HG03108 (cell line): ENCODE data around the gene BRSK2.

Experiments
- ATAC-seq: cut with Tn5 transposase; IDR thresholded peaks from one replicate; pipeline ENCODE4 v1.9.1; 2021; ENCODE audit warnings: moderate library complexity; ENCODE audit not compliant: unreplicated experiment

The BRSK2 gene

DNA sequence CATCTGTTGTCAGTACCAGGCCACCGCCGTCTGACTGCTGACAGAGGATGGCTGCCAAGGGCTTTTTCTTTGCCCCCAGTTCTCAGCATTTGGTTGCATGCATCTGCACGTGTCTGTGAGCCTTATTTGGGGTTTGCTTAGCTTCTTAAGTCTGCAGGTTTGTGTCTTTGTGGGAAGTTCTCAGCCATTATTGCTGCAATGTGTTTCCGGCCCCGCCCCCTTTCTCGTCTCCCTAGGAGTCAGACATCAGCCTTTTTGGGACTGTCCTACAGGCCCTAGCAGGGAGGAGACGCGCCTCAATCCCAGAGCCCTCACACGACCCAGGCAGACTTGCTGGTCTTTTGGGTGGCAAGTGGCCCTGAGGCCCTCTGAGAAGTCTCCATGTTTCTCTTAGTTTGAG is 88.8 kb downstream of the BRSK2 start:
- no peak for ATAC-seq

DNA sequence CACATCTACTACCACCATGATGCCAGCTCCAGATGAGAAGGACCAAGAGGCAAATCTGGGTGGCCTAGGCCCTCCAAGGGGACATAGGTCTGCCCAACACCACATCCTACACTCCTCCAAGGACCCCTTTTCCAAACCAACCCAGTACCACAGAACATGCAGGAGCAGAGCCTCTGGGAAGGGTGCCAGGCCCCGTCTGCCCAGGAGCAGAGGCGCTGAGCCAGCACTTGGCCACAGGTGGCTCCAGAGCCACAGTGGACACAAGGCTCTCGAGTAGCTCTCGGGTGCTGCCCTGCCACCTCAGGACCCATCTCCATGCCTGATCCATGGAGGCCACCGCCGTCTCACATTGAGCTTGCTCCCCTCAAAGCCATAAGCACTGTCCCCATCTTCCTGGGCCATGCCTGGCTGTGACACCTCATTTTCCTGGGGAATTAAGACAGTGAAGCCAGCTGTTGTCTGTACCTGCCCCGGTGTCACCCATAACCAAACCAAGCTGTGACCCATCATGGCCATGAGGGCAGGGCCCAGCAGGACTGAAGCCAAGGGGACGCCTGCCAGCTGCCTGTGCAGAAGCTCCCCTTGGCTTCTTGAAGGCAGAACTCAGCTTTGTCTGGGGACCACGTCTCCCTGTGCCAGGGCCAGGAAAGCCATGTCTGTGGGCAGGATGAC is 89.4 kb downstream of the BRSK2 start:
- ATAC-seq: no peak

DNA sequence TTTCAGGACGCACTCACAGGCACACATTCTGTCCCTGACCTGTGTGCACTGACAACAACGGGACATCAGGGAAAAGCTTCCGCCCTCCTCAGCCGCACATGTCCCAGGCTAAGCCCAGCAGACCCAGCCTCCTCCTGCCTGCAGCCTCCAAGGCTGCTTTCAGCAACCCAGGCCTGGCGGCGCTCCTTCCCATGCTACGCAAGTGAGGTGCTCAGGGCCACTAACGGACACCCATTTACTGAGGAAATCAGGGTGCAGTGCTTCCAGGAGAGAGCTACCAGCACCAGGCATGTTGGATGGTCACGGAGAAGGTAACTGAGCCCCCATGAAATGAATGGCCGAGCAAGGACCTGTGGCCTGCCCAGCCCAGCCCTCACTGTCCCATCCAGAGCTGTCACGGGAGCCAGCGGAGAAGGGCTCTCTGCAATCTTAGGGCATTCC is 90.0 kb downstream of the BRSK2 start:
- ATAC-seq: no peak

DNA sequence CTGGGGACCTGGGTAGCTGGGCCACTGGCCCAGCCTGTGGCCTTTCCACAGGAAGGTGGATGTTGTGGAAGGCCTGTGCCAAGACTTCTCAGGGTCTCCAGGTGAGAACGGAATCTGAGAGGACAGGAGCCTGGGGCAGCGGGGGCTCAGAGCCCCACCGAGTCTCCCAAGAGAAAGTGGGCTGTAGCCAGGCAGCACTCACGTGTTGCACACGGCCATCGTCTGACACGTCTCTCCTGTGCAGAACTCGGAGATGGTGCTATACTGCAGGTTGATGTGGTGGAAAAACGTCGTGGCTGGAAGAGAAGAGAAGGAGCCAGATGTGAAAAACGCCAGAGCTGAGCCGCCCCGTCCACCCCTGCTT is 90.4 kb downstream of the BRSK2 start:
- ATAC-seq: no peak

DNA sequence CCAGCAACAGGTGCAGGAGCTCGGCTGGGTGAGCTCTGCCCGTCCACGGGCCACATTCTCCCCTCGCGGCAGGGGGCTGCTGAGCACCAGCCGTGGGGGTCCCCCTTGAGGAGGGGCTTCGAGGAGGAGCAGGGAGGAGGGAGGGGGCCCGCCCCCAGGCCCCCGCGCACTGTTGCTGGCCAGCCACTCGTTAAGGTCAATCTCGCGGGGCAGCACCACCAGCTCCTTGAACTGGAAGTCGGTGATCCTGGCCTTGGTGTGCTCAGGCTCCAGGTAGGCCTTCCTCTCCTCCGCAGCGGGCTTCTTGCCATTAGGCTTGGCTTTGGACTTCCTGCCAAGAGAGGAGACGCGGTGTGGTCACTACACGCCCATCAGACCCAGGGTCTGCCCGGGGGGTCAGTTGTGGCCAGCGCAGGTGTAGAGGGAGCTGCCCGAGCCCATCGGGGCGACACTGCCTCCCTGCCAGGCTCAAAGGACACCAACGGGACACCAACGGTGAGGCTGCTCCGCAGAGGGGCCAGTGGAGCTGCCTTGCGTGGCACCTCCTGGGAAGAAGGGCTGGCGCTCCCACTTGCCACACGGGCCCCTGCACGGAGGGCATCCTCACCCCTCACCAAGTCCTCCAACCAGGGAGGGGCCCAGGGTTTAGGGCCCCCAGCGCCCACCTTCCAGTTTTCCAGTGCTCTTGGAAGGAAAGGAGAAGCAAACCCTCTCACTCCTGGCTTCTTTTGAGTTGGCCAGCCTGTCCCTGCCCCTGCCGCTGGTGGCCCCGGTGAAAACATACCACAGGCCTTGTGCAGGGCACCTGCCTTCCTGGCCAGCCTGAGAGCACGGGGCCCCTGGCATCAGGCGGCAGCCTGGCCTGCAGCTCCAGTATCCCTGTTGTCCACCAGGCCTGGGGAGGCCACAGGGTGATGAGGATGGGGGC is 91.1 kb downstream of the BRSK2 start:
- ATAC-seq: no peak

DNA sequence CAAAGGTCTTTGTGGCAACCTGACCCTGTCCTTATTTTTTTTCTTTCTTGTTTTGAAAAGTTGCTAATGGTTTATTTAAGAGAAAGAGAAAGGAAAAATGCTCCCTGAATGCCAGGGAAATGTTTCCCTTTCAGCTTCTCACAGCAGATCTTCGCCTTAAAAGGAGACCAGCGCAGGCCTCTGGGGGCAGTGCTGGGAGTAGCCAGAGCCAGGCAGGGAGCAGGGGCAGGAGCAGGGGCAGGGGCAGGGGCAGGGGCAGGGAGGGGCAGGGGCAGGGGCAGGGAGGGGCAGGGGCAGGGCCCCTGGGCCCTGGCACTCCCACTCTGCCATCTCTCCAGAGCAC is 91.7 kb downstream of the BRSK2 start:
- no peak for ATAC-seq

DNA sequence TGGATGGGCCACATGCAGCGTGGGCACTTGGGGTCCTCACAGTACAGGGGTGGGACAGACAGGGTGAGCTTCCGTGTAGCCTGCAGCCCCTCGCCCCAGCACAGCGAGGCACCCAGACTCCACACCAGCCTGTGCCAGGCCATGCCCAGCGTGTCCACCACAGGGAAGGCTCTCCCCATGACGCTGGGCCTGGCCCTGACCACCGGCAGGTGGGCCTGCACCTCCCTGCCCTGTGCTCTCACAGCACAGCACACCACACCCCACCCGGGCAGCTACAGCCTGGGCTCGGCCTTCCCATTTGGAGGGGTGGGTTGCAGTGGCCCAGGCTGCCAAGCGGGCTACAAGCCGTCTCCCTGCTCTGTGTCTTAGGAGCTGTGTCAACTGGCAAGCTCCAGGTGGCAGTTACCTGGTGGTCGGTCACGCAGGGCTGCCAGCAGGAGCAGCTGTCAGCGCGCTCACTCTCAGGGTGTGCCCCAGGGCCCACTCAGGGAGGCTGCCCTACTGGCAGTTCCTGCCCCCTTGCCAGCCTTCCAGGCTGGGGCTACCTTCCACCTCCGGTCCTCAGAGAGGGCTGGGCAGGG is 92.2 kb downstream of the BRSK2 start:
- ATAC-seq: no peak

DNA sequence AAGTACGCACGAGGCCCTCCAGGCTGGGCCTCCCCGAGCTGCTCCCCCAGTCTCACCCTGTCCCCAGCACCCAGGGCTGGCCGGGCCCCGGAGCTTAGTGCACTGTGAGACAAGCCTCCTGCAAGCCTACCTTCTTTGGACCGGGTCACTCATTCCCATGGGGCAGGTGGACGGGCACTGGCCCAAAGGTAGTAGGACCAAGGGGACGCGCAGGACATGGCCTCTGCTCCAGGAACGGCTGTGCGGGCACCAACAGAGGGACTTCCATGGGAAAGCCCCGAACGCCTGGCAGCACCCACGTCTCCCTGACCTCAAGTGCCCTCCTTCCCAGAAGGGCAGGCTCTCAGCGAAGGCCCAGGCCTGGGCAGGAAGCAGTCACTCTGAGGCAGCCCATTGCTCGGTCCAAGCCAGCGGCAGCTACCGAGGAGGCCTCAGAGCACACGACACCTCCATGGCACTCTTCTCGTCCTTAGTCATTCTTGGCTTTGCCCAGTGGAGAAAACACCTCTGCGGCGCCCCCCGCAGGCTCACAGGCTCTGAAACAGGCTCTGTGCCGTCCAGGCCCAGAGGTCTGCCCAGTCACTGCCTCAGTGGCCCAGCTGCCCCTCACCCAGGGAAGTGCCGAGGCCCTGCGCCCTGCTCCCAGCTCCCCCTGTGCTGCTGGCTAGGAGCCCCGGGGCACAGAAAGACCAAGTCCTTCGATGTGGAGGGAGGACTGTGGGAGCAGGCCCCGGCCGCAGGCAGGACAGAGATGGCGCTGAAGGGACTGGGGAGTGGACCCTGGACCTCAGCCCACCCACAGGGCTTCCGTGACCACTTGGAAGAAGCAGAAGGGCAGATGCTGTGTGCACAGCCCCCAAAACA is 93.1 kb downstream of the BRSK2 start:
- ATAC-seq: no peak

DNA sequence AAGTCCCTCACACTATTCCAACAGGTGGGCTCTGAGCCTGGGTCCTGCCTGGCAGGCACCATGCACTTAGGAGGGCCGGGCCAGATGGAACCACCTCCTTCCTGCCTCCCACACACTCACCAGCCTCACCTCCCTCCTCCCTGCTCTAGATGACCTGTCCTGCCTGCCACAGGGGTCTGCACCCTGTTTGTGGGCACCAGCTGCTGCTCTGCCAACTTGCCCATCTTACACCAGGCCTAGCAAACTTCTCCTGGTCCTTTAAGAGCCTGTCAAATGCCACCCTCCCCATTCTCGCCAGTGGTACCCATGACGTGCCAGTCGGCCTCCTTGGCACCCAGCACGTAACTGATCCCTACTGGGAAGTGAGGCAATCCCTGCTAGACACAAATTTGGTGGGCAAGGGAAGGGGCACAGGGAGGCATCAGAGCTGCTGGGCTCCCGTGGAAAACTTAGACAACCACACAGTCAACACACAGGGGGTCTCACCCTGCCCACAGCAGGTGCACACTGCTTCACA is 93.8 kb downstream of the BRSK2 start:
- no peak for ATAC-seq

DNA sequence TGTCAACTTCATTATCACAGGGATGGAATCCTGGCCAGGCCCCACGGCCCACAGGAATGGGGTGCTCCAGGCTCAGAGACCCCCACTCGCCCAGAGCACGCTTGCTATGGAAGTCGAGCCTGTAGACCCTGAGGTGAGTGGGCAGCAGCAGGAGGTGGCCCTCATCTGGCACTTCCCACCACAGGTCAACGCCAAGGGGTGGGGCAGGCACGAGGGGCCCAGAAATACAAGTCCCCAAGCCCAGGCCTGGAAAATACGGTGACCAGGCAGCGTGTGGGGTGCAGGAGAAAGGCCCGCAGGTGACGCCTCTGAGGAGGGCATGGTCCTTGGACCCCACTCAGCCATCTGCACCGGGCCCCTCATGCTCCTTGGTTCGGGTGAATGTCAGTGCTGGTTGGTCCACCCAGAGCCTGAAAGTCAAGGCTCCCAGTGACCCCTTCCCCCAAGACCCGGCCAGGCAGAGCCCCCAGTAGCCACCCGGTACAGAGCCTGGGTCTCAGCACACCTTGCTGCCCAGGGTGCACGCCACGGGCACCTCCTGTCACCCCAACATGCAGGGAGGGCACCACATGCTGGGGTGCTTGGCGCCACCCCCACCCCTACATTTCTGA is 94.4 kb downstream of the BRSK2 start:
- no peak for ATAC-seq

DNA sequence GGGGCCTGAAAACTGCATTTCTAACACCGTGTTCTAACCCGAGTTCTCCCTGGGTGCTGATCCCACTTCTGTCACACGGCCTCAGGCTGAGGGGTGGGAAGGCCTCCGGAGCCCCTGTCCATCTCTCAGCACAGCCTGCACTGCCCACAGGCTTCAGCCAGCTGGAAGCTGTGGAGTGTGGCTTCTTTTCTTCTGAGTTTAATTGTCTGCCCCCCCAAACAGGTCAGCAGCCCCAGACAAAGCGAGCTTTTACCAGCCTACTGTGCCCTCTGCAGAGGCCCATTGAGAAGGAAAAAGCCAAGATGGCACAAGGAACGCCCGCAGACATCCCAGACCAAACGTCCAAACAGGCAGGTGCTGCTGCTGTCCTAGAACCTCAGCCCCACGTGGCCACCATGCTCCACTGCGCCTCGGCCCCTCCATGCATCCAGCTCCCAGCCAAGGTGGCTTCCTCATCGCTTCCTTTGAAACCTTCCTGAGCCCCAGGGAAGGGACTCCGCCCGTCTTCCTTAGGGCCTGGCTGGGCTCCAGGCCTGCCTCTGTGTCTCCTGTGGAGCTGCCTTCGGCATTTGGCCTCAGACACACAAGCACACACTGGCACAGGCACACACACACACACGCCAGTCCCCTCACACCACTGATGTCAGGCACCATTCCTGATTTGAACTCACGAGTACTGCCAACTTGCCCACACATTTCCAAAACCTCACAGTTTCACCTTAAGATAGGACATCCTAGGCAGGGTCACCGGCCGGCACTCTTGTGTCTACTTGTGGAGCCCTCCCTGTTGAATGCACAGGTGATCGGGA is 95.2 kb downstream of the BRSK2 start:
- ATAC-seq: no peak

DNA sequence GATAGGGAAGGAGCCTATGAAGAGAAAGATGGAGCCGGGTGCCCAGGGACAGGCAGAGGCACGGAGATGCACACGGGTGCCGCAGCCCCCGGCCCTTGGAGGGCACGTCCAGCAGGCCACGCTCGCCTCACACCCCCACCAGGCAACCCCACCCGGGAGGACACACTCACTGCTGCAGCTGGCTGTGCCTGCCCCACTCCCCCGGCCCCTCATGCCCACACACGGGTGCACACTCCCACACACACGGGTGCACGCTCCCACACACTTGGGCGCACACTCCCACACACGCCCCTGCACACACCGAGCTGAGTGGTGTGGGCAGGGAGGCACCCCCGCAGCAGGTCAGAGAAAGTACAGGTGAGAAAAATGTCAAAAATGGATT is 95.8 kb downstream of the BRSK2 start:
- ATAC-seq: no peak

DNA sequence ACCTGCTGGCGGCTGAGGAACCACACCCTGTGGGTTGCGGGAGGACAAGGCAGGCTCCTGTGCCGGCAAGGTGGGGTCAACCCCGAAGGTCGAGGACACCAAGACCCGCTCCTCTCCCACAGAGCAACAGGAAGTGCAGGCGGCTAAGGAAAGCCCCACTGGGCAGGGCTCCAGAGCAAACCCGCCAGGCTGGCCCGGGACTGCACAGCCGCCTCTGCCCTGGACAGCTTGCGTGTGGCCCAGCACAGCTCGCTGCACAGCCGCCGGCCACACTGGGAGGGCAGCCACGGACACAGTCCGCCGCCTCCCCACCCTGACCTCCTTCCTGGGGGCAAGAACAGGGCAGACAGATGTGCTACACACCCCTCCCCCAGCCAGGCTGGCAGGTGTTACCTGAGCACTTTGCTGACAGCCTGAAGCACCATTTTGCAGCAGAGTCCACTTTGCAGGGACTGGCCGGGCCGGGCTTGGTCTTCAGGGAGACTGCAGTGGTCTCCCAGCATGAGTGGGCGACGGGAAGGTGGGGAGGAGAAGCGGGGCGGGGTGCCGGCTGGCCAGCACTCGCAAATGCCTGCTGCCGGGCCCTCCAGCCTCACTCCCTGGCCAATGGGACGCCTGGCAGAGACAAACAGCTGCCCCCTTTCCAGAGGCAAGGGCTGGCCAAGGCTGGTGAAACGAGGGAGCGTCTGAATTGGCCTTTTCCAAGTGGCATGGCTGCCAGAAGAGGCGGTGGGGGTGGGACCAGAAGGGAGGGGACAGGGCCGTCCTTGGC is 96.5 kb downstream of the BRSK2 start, which contains the start of gene MOB2:
Gene MOB2 (minus strand): TSS at position 726 of the 772 bp plus-strand sequence. CDS start 223 bp downstream, at position 503.
- no peak for ATAC-seq

DNA sequence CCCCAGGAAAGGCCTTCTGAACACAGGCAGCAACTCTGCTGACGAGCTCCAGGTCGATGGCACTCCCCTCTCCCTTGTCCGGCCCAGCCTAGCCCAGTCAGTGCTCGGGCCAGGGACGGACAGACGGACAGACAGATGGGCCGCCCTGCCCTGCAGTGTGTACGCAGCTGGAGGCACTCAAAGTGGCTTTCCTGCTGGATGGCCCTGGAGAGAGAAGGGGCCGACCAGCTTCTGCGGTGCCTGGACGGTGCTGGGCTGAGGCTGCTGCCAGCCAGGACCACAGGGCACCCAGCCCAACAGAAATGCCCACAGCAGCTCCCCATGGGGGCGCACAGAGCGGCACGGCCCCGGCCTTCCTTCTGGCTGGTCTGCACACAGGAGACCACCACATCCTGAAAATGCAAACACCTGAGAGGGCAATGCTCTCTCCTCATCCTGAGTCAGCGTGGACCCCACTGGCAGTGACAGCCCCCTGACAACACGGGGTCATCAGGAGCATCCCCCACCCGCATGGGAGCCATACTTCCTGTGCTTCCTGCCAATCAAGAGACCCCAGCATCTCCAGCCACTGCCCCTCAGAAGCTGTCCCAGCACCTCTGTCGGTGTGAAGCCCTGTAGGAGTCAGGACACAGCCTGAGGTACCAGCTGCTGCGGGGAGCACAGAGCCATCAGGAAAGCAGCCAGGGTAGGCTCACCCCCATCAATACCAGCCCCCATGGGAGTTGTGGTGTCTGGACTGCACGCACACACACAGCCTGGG is 97.5 kb downstream of the BRSK2 start:
- no peak for ATAC-seq

DNA sequence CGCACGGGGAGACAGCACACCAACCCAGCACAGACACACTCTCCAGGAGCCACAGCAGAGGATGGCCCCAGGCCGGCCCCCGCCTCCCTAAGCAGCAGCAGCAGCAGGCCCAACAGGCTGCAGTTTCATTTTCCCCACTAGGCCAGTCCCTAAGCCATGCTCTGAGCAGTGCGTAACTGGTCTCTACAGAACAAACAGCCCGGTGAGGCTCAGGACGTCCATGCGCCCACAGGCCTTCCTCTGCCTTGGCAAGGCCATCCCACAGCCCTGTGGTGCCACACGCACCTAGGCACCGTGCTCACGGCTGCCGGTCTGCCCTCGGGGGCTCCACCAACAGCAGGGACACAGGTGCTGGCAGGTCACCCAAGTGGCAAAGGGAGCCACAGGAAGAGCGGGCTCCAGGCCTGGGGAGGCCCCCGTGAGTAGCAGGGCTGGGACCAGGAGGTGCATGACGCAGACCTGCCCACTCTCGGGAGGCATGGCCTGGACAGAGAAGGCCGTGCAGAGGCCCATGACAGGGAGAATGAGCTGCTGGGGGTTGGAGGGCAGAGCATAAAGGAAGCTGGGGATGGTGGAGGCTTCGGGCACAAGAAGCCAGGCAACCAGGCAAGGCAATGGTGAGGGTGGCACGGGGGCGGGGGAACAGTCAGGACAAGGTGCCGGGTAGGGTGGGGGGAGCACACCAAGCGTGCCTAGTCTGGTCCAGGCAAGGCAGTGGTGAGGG is 98.3 kb downstream of the BRSK2 start:
- no peak for ATAC-seq

DNA sequence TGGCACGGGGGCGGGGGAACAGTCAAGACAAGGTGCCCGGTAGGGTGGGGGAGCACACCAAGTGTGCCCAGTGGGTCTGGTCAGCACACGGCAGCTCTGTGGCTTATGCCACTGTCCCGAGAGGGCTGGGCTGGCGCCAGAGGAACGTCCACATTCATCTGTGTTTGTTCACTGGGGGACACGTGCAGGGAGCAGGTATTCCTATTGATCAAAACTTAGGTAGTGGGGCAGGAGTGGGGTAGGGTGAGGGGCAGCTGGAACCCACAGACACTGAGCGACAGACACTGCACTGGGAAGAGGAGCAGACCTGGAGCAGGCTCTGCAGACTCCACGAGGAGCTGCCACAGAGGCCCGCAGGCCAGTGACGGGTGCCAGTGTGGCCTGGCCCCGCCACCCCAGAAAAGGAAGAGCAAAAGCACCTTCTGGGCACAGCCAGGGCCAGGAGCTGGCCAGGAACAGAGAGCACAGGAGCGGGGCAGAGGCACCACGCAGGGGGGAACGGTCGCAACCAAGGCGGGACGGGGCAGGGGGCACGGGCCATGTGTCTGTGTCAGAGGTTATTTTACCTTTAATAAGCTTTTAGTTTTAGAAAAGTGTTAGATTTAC is 98.9 kb downstream of the BRSK2 start:
- ATAC-seq: no peak

DNA sequence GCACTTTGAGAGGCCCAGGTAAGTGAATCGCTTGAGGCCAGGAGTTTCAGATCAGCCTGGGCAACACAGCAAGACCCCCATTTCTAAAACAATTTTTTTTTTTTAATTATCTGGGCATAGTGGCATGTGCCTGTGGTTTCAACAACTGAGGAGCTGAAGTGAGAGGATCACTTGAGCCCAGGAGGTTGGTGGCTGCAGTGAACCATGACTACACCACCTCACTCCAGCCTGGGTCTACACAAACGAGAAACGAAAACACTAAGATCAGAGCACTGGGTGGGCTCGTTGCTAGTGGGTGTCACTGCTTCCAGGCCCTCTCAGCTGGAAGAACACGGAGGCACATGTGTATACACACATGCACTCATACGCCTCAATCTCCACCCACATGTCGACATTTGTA is 100.9 kb downstream of the BRSK2 start:
- ATAC-seq: no peak
